ENCODE results near the gene ITSN1.

ITSN1 gene

GRCh38 chr21:33890187-33890586 is 247.9 kb downstream of the ITSN1 start:
- H3K4me1 Mint-ChIP-seq = peaks cover 7% of the 10 kb centered on the region
- H3K36me3 Mint-ChIP-seq = no peaks in the 10 kb centered on the region
- DNase-seq (ENCODE audit: low spot score in 2 of 2) = no peak

GRCh38 chr21:33892853-33893252 is 250.6 kb downstream of the ITSN1 start:
- H3K36me3 Mint-ChIP-seq = no peaks in the 10 kb centered on the region
- H3K4me1 Mint-ChIP-seq = peaks cover 12% of the 10 kb centered on the region
- ATAC-seq (ENCODE audit: low read depth) = no peak
- no peak overlapping the region for H3K4me3 Mint-ChIP-seq
- no peak for DNase-seq (ENCODE audit: low spot score in 2 of 2)
- H3K27ac Mint-ChIP-seq = no peak overlapping the region
- peaks cover 13% of the 10 kb centered on the region for H3K27me3 Mint-ChIP-seq
- no peaks in the 10 kb centered on the region for H3K9me3 Mint-ChIP-seq

More at GRCh38 chr21:33890187-33890586, 247.9 kb downstream of the ITSN1 start:
- no peak for ATAC-seq (ENCODE audit: low read depth)
- Mint-ChIP-seq H3K27me3 (peaks cover 7% of the 10 kb centered on the region), H3K27ac (no peak overlapping the region), H3K4me3 (no peak overlapping the region), H3K9me3 (no peaks in the 10 kb centered on the region)

DNA sequence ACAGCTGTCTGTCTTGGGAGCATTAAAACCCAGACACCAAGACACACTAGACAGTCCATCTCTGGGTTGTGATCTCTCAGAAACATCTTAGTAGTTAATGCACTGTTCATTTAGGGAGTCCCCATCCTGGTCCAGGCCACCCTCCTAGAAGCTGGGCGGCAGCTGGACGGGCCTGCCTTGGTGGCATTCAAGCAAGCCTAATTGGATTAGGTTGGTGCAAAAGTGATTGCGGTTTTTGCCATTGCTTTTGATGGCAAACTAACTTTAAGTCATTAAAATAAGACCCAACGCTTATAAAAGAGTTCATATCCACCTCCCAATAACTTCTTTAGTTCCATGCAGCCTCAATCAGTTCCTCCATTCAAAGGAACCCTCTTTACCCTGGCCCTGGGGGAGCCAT is 251.6 kb downstream of the ITSN1 start:
- DNase-seq (ENCODE audit: low spot score in 2 of 2) = no peak
- H3K27me3 Mint-ChIP-seq = peaks cover 13% of the 10 kb centered on the region
- no peaks in the 10 kb centered on the region for H3K9me3 Mint-ChIP-seq
- no peak overlapping the region for H3K4me3 Mint-ChIP-seq
- ATAC-seq (ENCODE audit: low read depth) = no peak
- H3K27ac Mint-ChIP-seq = no peak overlapping the region
- H3K36me3 Mint-ChIP-seq = no peaks in the 10 kb centered on the region
- H3K4me1 Mint-ChIP-seq = peaks cover 12% of the 10 kb centered on the region

GRCh38 chr21:33894736-33895288 is 252.5 kb downstream of the ITSN1 start:
- DNase-seq (ENCODE audit: low spot score in 2 of 2) (peak; percentile 14 to 21), ATAC-seq (ENCODE audit: low read depth) (peak; percentile 76)
- Mint-ChIP-seq H3K9me3 (no peaks in the 10 kb centered on the region), H3K27ac (peak overlapping the region; percentile 69), H3K36me3 (no peaks in the 10 kb centered on the region), H3K4me3 (peak overlapping the region; percentile 43), H3K4me1 (peaks cover 12% of the 10 kb centered on the region), H3K27me3 (peaks cover 13% of the 10 kb centered on the region)

DNA sequence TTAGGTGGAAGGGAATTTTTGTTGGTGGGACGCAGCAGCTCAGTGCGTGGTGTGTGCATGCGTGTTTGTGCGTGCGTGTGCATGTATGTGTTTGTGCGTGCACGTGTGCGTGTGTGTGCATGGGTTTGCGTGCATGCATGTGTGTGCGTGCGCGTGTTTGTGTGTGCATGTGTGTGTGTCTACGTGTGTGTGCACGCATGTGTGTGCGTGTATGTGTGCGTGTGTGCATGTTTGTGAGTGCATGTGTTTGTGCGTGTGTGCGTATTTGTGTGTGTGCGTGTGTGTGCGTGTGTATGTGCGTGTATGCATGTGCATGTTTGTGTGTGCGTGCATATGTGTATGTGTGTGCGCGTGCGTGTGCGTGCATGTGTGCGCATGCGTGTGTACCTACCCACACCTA is 253.1 kb downstream of the ITSN1 start:
- Mint-ChIP-seq H3K27ac (no peak overlapping the region), H3K36me3 (no peaks in the 10 kb centered on the region), H3K4me3 (peak overlapping the region; percentile 43), H3K4me1 (peaks cover 12% of the 10 kb centered on the region), H3K9me3 (no peaks in the 10 kb centered on the region), H3K27me3 (peaks cover 13% of the 10 kb centered on the region)
- ATAC-seq (ENCODE audit: low read depth) (no peak), DNase-seq (ENCODE audit: low spot score in 2 of 2) (no peak)

DNA sequence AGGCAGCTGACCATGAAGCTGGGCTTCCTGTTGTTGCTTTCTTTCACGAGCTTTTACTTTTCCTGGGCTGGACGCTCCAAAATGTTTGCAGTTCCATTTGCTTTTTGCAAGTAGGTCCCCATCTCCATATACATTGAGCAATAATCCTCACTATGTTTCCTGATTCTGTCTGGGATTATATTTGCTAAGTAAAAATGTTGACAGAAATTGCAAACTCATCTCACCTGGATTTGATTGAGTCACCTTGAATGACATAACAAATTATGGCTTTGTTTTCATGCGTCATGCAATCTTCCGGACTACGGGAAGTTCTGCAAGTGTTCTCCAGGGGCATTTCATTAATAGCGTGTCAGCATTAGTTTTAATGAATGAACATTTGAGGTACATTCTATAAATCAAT is 254.4 kb downstream of the ITSN1 start:
- Mint-ChIP-seq H3K4me1 (peaks cover 15% of the 10 kb centered on the region), H3K27me3 (peaks cover 13% of the 10 kb centered on the region), H3K36me3 (peaks cover 4% of the 10 kb centered on the region), H3K4me3 (no peak overlapping the region), H3K27ac (no peak overlapping the region), H3K9me3 (no peaks in the 10 kb centered on the region)
- DNase-seq (ENCODE audit: low spot score in 2 of 2) = no peak
- ATAC-seq (ENCODE audit: low read depth) = no peak

GRCh38 chr21:33897098-33897497 is 254.8 kb downstream of the ITSN1 start:
- no peak overlapping the region for H3K4me3 Mint-ChIP-seq

DNA sequence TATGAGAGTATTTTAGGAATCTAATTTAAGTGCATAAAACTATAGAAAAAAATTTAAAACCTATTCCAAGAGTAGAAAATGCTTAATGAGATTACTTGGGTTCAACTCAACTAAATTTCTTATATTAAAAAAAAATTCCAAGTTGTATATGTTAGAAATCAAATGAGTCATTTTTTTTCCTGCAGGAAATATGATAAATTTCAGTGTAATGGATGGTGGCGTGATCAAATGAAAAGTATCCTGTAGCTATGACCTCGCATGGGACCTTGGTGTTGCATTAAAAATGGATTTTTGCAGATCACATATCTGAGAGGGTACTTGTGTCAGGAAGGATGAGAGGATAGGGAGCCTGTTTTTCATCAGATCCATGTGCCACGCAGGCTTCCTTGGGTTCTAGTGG is 255.4 kb downstream of the ITSN1 start:
- DNase-seq (ENCODE audit: low spot score in 2 of 2) = no peak
- H3K27ac Mint-ChIP-seq = no peak overlapping the region
- no peak overlapping the region for H3K4me3 Mint-ChIP-seq

More at GRCh38 chr21:33897098-33897497, 254.8 kb downstream of the ITSN1 start:
- Mint-ChIP-seq H3K9me3 (no peaks in the 10 kb centered on the region), H3K36me3 (peaks cover 6% of the 10 kb centered on the region), H3K4me1 (peaks cover 17% of the 10 kb centered on the region), H3K27ac (no peak overlapping the region), H3K27me3 (peaks cover 13% of the 10 kb centered on the region)
- DNase-seq (ENCODE audit: low spot score in 2 of 2) = no peak
- ATAC-seq (ENCODE audit: low read depth) = no peak

DNA sequence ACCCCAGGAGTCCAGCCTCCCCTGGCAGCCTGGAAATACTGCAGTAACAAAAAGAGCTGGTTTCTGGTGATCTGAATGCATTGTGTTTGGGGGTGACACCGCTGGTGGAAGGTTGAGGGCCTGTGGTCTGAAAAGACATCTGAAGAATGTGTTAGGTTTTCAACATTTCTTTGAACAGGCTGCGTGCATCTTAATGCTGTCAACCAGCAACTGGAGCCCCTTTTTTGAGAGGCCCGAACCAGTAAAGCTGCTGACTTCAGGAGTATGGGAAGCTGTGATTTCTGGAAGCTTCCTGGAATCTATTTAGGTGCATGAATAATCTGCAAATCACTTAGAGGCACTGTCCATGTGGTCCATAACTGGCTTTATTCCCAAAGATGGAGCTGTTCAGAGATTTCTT is 256.3 kb downstream of the ITSN1 start:
- H3K36me3 Mint-ChIP-seq = peaks cover 18% of the 10 kb centered on the region
- no peaks in the 10 kb centered on the region for H3K9me3 Mint-ChIP-seq
- ATAC-seq (ENCODE audit: low read depth) (no peak), DNase-seq (ENCODE audit: low spot score in 2 of 2) (no peak)
- no peak overlapping the region for H3K4me3 Mint-ChIP-seq
- H3K27ac Mint-ChIP-seq = no peak overlapping the region
- peaks cover 13% of the 10 kb centered on the region for H3K27me3 Mint-ChIP-seq
- peaks cover 17% of the 10 kb centered on the region for H3K4me1 Mint-ChIP-seq

More for the DNA sequence above, 255.4 kb downstream of the ITSN1 start:
- ATAC-seq (ENCODE audit: low read depth) = no peak
- Mint-ChIP-seq H3K4me1 (peaks cover 17% of the 10 kb centered on the region), H3K36me3 (peaks cover 11% of the 10 kb centered on the region), H3K9me3 (no peaks in the 10 kb centered on the region), H3K27me3 (peaks cover 13% of the 10 kb centered on the region)

DNA sequence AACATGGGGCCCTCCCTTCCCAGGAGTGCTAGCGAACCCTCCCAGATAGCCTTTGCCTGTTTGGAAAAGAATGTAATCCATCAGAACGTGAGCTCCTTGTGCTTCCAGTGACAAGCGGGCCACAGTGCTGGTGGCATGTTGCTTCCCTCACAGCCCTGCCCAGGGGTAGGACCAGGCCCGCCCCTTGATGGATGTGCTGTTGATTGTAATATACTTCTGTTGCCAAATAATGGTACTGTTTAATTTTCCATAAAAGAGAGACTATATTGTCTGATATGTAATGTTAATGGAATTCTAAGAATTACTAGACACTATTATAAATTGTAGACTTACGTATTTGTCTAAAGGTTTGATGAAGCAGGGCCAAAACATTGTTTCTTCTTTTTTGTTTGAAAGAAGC is 256.9 kb downstream of the ITSN1 start:
- ATAC-seq (ENCODE audit: low read depth) (no peak), DNase-seq (ENCODE audit: low spot score in 2 of 2) (no peak)
- Mint-ChIP-seq H3K9me3 (no peaks in the 10 kb centered on the region), H3K36me3 (peaks cover 20% of the 10 kb centered on the region), H3K4me3 (no peak overlapping the region), H3K4me1 (peaks cover 17% of the 10 kb centered on the region), H3K27ac (no peak overlapping the region), H3K27me3 (peaks cover 13% of the 10 kb centered on the region)

- H3K36me3 Mint-ChIP-seq = peaks cover 29% of the 10 kb centered on the region
- H3K27ac Mint-ChIP-seq = peak overlapping the region; percentile 38
- ATAC-seq (ENCODE audit: low read depth) = no peak
- H3K9me3 Mint-ChIP-seq = no peaks in the 10 kb centered on the region
- DNase-seq (ENCODE audit: low spot score in 2 of 2) = no peak
- H3K27me3 Mint-ChIP-seq = peaks cover 2% of the 10 kb centered on the region
- H3K4me3 Mint-ChIP-seq = no peak overlapping the region
- H3K4me1 Mint-ChIP-seq = peaks cover 5% of the 10 kb centered on the region
Measured at GRCh38 chr21:33901412-33902288, 259.3 kb downstream of the ITSN1 start.

DNA sequence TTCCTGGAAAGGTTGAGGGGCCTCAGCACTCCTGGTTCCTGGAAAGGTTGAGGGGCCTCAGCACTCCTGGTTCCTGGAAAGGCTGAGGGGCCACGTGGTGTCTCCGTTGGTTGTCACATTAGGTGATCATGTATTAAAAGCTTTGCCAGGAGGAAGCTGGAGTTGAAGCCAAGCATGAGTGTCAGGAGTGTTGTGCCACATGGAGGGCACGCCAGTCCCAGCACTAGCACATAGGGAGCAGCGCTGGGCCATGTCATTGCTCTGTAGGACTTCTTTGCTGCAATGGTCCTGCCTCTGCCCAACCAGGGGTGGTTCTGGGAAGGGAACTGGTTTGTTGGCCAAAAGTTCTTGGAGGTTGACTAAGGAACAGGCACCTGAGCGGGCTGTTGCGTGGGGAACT is 260.0 kb downstream of the ITSN1 start:
- H3K36me3 Mint-ChIP-seq = peaks cover 35% of the 10 kb centered on the region
- ATAC-seq (ENCODE audit: low read depth) (no peak), DNase-seq (ENCODE audit: low spot score in 2 of 2) (no peak)
- no peaks in the 10 kb centered on the region for H3K9me3 Mint-ChIP-seq
- no peak overlapping the region for H3K4me3 Mint-ChIP-seq
- peaks cover 5% of the 10 kb centered on the region for H3K4me1 Mint-ChIP-seq
- H3K27ac Mint-ChIP-seq = no peak overlapping the region
- H3K27me3 Mint-ChIP-seq = no peaks in the 10 kb centered on the region

DNA sequence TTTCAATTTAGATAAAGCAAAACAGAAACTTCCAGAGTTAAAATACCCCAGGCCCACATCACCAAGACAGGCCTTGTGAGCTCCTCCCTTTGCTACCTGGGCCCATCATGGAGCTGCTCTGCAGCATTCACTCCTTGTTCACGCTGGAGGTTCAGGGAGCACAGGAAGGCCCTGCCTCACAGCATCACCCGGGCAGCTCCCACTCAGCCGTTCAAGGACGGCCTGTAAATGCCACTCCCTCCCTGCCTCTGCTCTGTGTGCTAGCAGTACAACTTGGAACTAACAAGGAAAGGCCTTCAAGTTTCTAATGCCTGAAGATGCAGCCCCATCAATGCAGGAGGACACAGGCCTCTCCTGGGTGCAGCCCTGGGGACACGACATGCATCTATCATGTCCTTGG is 261.7 kb downstream of the ITSN1 start:
- no peaks in the 10 kb centered on the region for H3K27me3 Mint-ChIP-seq
- H3K4me1 Mint-ChIP-seq = peaks cover 5% of the 10 kb centered on the region
- H3K36me3 Mint-ChIP-seq = peaks cover 36% of the 10 kb centered on the region
- H3K4me3 Mint-ChIP-seq = no peak overlapping the region
- ATAC-seq (ENCODE audit: low read depth) (no peak), DNase-seq (ENCODE audit: low spot score in 2 of 2) (no peak)
- H3K9me3 Mint-ChIP-seq = no peaks in the 10 kb centered on the region
- H3K27ac Mint-ChIP-seq = no peak overlapping the region

GRCh38 chr21:33908760-33909159 is 266.5 kb downstream of the ITSN1 start:
- ATAC-seq (ENCODE audit: low read depth) (no peak), DNase-seq (ENCODE audit: low spot score in 2 of 2) (no peak)
- H3K27me3 Mint-ChIP-seq = no peaks in the 10 kb centered on the region
- H3K4me1 Mint-ChIP-seq = peaks cover 9% of the 10 kb centered on the region
- no peak overlapping the region for H3K27ac Mint-ChIP-seq
- H3K36me3 Mint-ChIP-seq = peaks cover 34% of the 10 kb centered on the region
- H3K9me3 Mint-ChIP-seq = no peaks in the 10 kb centered on the region
- no peak overlapping the region for H3K4me3 Mint-ChIP-seq
